CD4-positive, alpha-beta T cell treated with Interleukin-6 at 100 ng/mL for 8 hours (primary cell): ENCODE data around the gene PLSCR5.

ENCODE experiments used
- DNase-seq: peaks from one replicate; pipeline ENCODE4 v3.0.0-alpha.2; 2020; ENCODE audit warnings: mixed read lengths, low spot score

PLSCR5 gene

GRCh38 chr3:146605106-146605505 is at the start of gene PLSCR5:
TSS of gene PLSCR5 (minus strand) at chr3:146605346. CDS start at chr3:146605212, 134 bp downstream.
- no peak for DNase-seq

GRCh38 chr3:146653978-146654377 is 48.8 kb upstream of the PLSCR5 start:
- DNase-seq, result no peak

GRCh38 chr3:146650691-146651442 is 45.7 kb upstream of the PLSCR5 start:
- no peak for DNase-seq

GRCh38 chr3:146646261-146646660 is 41.1 kb upstream of the PLSCR5 start:
- no peak for DNase-seq

- DNase-seq, result no peak
Observed at GRCh38 chr3:146640955-146641867, 36.1 kb upstream of the PLSCR5 start.

GRCh38 chr3:146640361-146640760 is 35.2 kb upstream of the PLSCR5 start:
- no peak for DNase-seq

- no peak for DNase-seq
Observed at GRCh38 chr3:146638718-146639117, 33.6 kb upstream of the PLSCR5 start.

GRCh38 chr3:146637871-146638270 is 32.7 kb upstream of the PLSCR5 start:
- DNase-seq, result no peak

- no peak for DNase-seq
Observed at GRCh38 chr3:146636881-146637280, 31.7 kb upstream of the PLSCR5 start.

GRCh38 chr3:146634346-146634745 is 29.2 kb upstream of the PLSCR5 start:
- DNase-seq, result no peak

- no peak for DNase-seq
Observed at GRCh38 chr3:146628671-146629070, 23.5 kb upstream of the PLSCR5 start.

- DNase-seq, result no peak
Observed at GRCh38 chr3:146626403-146627122, 21.4 kb upstream of the PLSCR5 start.

- DNase-seq, result no peak
Observed at GRCh38 chr3:146625186-146625775, 20.1 kb upstream of the PLSCR5 start.

- no peak for DNase-seq
Observed at GRCh38 chr3:146621723-146622122, 16.6 kb upstream of the PLSCR5 start.

GRCh38 chr3:146612015-146612414 is 6.9 kb upstream of the PLSCR5 start:
- DNase-seq, result no peak

- DNase-seq, result no peak
Observed at GRCh38 chr3:146611096-146611495, 6.0 kb upstream of the PLSCR5 start.

GRCh38 chr3:146598535-146598934 is 6.6 kb downstream of the PLSCR5 start:
- DNase-seq, result no peak

GRCh38 chr3:146594843-146595482 is 10.2 kb downstream of the PLSCR5 start:
- DNase-seq, result no peak

- DNase-seq, result no peak
Observed at GRCh38 chr3:146593776-146594175, 11.4 kb downstream of the PLSCR5 start.

GRCh38 chr3:146590521-146590920 is 14.6 kb downstream of the PLSCR5 start:
- no peak for DNase-seq

GRCh38 chr3:146589899-146590508 is 15.1 kb downstream of the PLSCR5 start:
- DNase-seq, result no peak
